ENCODE measurements around the gene LINGO3.

DNA sequence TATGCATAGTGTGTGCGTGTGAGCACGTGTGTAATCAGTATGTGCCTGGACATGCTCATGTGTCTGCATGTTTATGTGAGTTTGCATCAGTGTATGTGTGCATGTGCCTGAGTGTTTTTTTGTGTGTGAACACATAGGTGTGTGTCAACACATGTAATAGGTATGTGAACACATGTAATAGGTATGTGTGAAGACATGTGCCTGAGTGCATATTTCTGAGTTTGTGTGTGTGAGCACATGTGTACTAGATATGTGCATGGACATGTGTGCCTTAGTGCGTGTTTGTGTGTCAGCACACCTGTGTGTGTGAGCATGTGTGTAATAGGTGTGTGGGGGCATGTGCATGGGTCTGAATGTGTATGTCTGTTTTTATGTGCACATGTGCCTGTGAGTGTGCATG, 27.9 kb upstream of the LINGO3 start:
- TF ChIP-seq, protein P1, sequence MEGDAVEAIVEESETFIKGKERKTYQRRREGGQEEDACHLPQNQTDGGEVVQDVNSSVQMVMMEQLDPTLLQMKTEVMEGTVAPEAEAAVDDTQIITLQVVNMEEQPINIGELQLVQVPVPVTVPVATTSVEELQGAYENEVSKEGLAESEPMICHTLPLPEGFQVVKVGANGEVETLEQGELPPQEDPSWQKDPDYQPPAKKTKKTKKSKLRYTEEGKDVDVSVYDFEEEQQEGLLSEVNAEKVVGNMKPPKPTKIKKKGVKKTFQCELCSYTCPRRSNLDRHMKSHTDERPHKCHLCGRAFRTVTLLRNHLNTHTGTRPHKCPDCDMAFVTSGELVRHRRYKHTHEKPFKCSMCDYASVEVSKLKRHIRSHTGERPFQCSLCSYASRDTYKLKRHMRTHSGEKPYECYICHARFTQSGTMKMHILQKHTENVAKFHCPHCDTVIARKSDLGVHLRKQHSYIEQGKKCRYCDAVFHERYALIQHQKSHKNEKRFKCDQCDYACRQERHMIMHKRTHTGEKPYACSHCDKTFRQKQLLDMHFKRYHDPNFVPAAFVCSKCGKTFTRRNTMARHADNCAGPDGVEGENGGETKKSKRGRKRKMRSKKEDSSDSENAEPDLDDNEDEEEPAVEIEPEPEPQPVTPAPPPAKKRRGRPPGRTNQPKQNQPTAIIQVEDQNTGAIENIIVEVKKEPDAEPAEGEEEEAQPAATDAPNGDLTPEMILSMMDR (IDR thresholded peaks at IDR 0.05), result no peak
- no peak for TF ChIP-seq POLR2A (IDR thresholded peaks at IDR 0.05)
